ENCODE measurements around the gene CERS6. TPM values are rescaled to one million over a fixed set of nuclear protein-coding genes. Genes with fewer than 3 reads are reported as not detected.

The CERS6 gene
- polyA plus RNA-seq, 1 donor (not counting 4 experiments of a cell fraction or from before 2014, with no cell fraction given): 19.5 TPM

DNA sequence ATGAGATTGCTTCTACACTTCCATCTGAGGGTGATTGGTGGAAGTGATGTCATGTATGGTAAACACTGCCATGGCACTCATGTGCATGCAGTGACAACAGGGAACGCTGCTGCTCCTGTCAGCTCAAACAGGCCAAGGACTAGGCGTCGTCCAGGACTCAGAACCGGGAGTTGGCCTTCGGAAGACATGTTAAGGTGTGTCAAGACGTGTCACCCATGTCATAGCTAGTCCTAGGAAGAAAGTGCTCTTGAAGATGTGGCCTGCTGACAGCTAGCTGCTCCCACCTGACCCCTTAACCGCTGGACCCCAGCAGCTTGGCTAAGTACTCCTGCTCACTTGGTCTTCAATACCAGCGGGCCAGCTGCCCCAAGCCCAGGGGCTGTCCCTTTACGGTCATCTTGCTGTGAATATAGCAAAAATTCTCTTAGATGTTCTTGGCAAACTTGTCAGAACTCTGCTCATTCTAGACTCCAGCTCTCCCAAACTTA, 340.1 kb downstream of the CERS6 start:
- Histone ChIP-seq H3K79me2 (ENCODE audit: control insufficient read depth, insufficient read depth, low read length) (no peaks in the 10 kb centered on the region), H3K36me3 (ENCODE audit: control insufficient read depth in 2 of 2, extremely low read depth in 1 of 2, insufficient read depth in 2 of 2, low read length in 2 of 2) (no peaks in the 10 kb centered on the region), H4K20me1 (ENCODE audit: control insufficient read depth, extremely low read depth, insufficient read depth, low read length) (no peaks in the 10 kb centered on the region), H3K27ac (ENCODE audit: control insufficient read depth, insufficient read depth, low read length) (no peak overlapping the region), H2AFZ (ENCODE audit: control insufficient read depth, low read length) (no peak overlapping the region), H3K9ac (ENCODE audit: control insufficient read depth, extremely low read depth, insufficient read depth, low read length) (no peak overlapping the region), H3K4me2 (ENCODE audit: control insufficient read depth, extremely low read depth, insufficient read depth, low read depth, low read length) (no peak overlapping the region), H3K9me1 (ENCODE audit: control insufficient read depth, extremely low read depth, insufficient read depth, low read length) (no peaks in the 10 kb centered on the region), H3K9me3 (ENCODE audit: control insufficient read depth, low read depth, low read length) (no peaks in the 10 kb centered on the region), H3K4me1 (ENCODE audit: control insufficient read depth, extremely low read depth, insufficient read depth, low read length) (no peaks in the 10 kb centered on the region), H3K27me3 (ENCODE audit: control insufficient read depth, extremely low read depth, insufficient read depth, low read length) (no peaks in the 10 kb centered on the region), H3K4me3 (ENCODE audit: control insufficient read depth in 2 of 3, extremely low read depth in 1 of 3, insufficient read depth in 2 of 3, low read depth in 1 of 3, low read length in 3 of 3) (no peak overlapping the region)
- no peak for TF ChIP-seq EZH2 (IDR thresholded peaks at IDR 0.05; ENCODE audit: low read length)
- TF ChIP-seq, protein P1, sequence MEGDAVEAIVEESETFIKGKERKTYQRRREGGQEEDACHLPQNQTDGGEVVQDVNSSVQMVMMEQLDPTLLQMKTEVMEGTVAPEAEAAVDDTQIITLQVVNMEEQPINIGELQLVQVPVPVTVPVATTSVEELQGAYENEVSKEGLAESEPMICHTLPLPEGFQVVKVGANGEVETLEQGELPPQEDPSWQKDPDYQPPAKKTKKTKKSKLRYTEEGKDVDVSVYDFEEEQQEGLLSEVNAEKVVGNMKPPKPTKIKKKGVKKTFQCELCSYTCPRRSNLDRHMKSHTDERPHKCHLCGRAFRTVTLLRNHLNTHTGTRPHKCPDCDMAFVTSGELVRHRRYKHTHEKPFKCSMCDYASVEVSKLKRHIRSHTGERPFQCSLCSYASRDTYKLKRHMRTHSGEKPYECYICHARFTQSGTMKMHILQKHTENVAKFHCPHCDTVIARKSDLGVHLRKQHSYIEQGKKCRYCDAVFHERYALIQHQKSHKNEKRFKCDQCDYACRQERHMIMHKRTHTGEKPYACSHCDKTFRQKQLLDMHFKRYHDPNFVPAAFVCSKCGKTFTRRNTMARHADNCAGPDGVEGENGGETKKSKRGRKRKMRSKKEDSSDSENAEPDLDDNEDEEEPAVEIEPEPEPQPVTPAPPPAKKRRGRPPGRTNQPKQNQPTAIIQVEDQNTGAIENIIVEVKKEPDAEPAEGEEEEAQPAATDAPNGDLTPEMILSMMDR (optimal IDR thresholded peaks at IDR 0.05 in 1 of 3, IDR thresholded peaks at IDR 0.05 in 1 of 3, conservative IDR thresholded peaks at IDR 0.05 in 1 of 3; ENCODE audit: extremely low read depth in 1 of 3, insufficient read depth in 2 of 3, low read length in 3 of 3): no peak
- DNase-seq (ENCODE audit: low read depth, low spot score): no peak
- FAIRE-seq: no peak
- dilution Hi-C loops (cut with MboI; ENCODE audit: extremely low pct_ligation_motif_present, low sequenced_read_pairs): no loop called here

DNA sequence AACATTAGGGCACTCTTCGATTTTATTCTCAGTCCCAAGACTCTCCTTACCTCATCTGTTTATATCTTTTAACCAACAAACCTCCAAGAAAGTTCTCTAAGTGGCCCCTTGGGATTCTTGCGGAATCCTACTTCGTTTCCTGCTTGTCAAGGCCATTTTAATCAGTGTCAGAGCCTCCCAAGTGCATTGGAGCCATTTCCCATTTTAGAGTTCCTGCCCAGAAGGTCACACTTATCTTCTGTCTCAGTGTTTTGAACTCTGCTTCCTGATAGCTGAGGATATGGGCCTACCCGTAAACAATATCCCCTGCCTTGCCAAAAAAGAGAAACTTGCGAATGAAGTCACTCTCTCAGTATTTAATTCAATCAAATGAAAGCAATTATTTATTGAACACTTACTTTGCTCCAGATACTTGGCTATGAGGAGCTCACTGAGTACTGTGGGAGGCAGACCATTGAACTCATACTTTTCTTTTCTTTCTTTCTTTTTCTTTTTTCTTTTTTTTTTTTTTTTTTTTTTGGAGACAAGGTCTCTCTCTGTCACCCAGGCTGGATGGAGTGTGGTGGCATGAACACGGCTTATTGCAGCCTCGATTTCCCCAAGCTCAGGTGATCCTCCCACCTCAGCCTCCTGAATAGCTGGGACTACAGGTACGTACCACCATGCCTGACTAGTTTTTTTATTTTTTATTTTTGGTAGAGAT, 340.7 kb downstream of the CERS6 start:
- TF ChIP-seq EZH2 (IDR thresholded peaks at IDR 0.05; ENCODE audit: low read length): no peak
- TF ChIP-seq, protein P1 (optimal IDR thresholded peaks at IDR 0.05 in 1 of 3, IDR thresholded peaks at IDR 0.05 in 1 of 3, conservative IDR thresholded peaks at IDR 0.05 in 1 of 3; ENCODE audit: extremely low read depth in 1 of 3, insufficient read depth in 2 of 3, low read length in 3 of 3): no peak
- FAIRE-seq: no peak

More for the DNA sequence above, 340.7 kb downstream of the CERS6 start:
- no peak overlapping the region for H2AFZ ChIP-seq (ENCODE audit: control insufficient read depth, low read length)
- H3K27me3 ChIP-seq (ENCODE audit: control insufficient read depth, extremely low read depth, insufficient read depth, low read length): no peaks in the 10 kb centered on the region
- H3K4me2 ChIP-seq (ENCODE audit: control insufficient read depth, extremely low read depth, insufficient read depth, low read depth, low read length): no peak overlapping the region
- DNase-seq (ENCODE audit: low read depth, low spot score): no peak
- no peaks in the 10 kb centered on the region for H3K79me2 ChIP-seq (ENCODE audit: control insufficient read depth, insufficient read depth, low read length)
- no peaks in the 10 kb centered on the region for H4K20me1 ChIP-seq (ENCODE audit: control insufficient read depth, extremely low read depth, insufficient read depth, low read length)
- no peaks in the 10 kb centered on the region for H3K9me1 ChIP-seq (ENCODE audit: control insufficient read depth, extremely low read depth, insufficient read depth, low read length)
- no peak overlapping the region for H3K9ac ChIP-seq (ENCODE audit: control insufficient read depth, extremely low read depth, insufficient read depth, low read length)
- dilution Hi-C loops (cut with MboI; ENCODE audit: extremely low pct_ligation_motif_present, low sequenced_read_pairs): no loop called here
- no peaks in the 10 kb centered on the region for H3K4me1 ChIP-seq (ENCODE audit: control insufficient read depth, extremely low read depth, insufficient read depth, low read length)
- H3K36me3 ChIP-seq (ENCODE audit: control insufficient read depth in 2 of 2, extremely low read depth in 1 of 2, insufficient read depth in 2 of 2, low read length in 2 of 2): no peaks in the 10 kb centered on the region
- H3K4me3 ChIP-seq (ENCODE audit: control insufficient read depth in 2 of 3, extremely low read depth in 1 of 3, insufficient read depth in 2 of 3, low read depth in 1 of 3, low read length in 3 of 3): no peak overlapping the region
- no peaks in the 10 kb centered on the region for H3K9me3 ChIP-seq (ENCODE audit: control insufficient read depth, low read depth, low read length)
- H3K27ac ChIP-seq (ENCODE audit: control insufficient read depth, insufficient read depth, low read length): no peak overlapping the region
